Glutamatergic neuron (in vitro differentiated cells): Measurements from ENCODE around the gene MRGPRF. TPM values are rescaled to one million over a fixed set of nuclear protein-coding genes. Genes with fewer than 3 reads are reported as not detected.

Experiments
- DNase-seq: peaks from one replicate; pipeline ENCODE4 v3.0.0; 2022
- H3K27ac Mint-ChIP-seq: one replicate; pipeline ENCODE4 v1.8.0; 2020; ENCODE audit warnings: mild to moderate bottlenecking, mixed read lengths, inconsistent platforms; ENCODE audit not compliant: unreplicated experiment
- H3K27me3 Mint-ChIP-seq: one replicate; pipeline ENCODE4 v1.8.0; 2020; ENCODE audit warnings: mild to moderate bottlenecking, moderate library complexity, mixed read lengths, inconsistent platforms; ENCODE audit not compliant: unreplicated experiment
- H3K36me3 Mint-ChIP-seq: one replicate; pipeline ENCODE4 v1.8.0; 2020; ENCODE audit warnings: mild to moderate bottlenecking, mixed read lengths, inconsistent platforms; ENCODE audit not compliant: unreplicated experiment
- H3K4me1 Mint-ChIP-seq: one replicate; pipeline ENCODE4 v1.8.0; 2020; ENCODE audit warnings: mild to moderate bottlenecking, low read depth, mixed read lengths, inconsistent platforms; ENCODE audit not compliant: unreplicated experiment
- H3K4me3 Mint-ChIP-seq: one replicate; pipeline ENCODE4 v1.8.0; 2020; ENCODE audit warnings: mild to moderate bottlenecking, mixed read lengths, inconsistent platforms; ENCODE audit not compliant: unreplicated experiment
- H3K9me3 Mint-ChIP-seq: one replicate; pipeline ENCODE4 v1.8.0; 2020; ENCODE audit warnings: mild to moderate bottlenecking, moderate library complexity, mixed read lengths, inconsistent platforms; ENCODE audit not compliant: unreplicated experiment
- total RNA-seq: library from RNA; stranded (reverse); fragmentation: NEBNext Ultra II Directional; extraction: Animal tissue kit (Norgen Biotek cat#: 25700); gene quantifications from one replicate; pipeline ENCODE4 v1.2.1, GENCODE V29; 2021; ENCODE audit not compliant: unreplicated experiment
- TF ChIP-seq, protein P1 (sequence below): fragments of 200-600 bp; sonication (generic); IDR thresholded peaks from one replicate; pipeline ENCODE4 v1.5.0; 2021; ENCODE audit not compliant: partially characterized antibody, unreplicated experiment

The MRGPRF gene
- total RNA-seq, 1 donor from 2014 or later = 1.0 TPM

DNA sequence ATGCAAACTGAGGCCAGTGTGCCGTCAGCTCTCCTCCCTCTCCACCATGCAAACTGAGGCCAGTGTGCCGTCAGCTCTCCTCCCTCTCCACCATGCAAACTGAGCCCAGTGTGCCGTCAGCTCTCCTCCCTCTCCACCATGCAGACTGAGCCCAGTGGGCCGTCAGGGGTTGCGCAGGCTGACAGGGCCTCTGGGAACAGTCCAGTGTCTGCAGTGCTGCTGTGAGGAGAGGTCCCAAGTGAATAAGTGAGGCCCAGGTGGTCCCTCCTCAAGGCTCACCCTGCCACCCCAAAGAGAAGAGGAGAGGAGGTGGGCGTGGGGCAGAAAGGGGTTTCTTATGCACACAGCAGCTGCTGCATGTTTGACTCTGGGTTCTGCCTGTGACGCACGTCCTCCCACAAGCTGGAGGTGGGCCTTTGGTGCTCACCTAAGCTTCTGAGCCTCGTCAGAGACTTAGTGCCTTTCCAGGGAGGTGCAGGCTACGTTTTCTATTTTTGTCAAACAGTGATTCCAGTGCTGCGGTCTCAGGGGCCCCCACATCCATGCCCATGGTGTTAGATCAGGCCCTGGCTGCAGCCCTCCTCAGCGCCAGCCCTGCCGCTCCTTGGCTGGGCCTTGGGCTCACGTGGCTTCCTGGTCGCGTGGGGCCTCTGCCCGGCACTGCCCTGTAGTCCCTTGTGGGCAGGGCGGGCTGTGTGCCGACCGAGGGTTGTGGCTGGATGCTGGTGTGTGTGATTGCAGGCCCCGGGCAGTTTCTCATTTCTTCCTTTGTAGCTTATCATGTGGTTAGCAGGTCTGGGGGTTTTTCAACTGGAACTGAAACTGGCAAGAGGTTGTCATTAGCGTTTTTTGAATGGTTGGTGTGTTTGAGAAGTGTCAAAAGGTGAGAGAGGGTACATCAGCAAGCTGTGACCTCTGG lies 42.8 kb upstream of the MRGPRF start:
- no peak overlapping the region for H3K27ac Mint-ChIP-seq
- H3K27me3 Mint-ChIP-seq = no peaks in the 10 kb centered on the region
- H3K4me1 Mint-ChIP-seq = peaks cover 11% of the 10 kb centered on the region
- TF ChIP-seq, protein P1, sequence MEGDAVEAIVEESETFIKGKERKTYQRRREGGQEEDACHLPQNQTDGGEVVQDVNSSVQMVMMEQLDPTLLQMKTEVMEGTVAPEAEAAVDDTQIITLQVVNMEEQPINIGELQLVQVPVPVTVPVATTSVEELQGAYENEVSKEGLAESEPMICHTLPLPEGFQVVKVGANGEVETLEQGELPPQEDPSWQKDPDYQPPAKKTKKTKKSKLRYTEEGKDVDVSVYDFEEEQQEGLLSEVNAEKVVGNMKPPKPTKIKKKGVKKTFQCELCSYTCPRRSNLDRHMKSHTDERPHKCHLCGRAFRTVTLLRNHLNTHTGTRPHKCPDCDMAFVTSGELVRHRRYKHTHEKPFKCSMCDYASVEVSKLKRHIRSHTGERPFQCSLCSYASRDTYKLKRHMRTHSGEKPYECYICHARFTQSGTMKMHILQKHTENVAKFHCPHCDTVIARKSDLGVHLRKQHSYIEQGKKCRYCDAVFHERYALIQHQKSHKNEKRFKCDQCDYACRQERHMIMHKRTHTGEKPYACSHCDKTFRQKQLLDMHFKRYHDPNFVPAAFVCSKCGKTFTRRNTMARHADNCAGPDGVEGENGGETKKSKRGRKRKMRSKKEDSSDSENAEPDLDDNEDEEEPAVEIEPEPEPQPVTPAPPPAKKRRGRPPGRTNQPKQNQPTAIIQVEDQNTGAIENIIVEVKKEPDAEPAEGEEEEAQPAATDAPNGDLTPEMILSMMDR = no peak
- H3K36me3 Mint-ChIP-seq = no peaks in the 10 kb centered on the region
- no peak for DNase-seq
- no peak overlapping the region for H3K4me3 Mint-ChIP-seq
- H3K9me3 Mint-ChIP-seq = peaks cover 2% of the 10 kb centered on the region

DNA sequence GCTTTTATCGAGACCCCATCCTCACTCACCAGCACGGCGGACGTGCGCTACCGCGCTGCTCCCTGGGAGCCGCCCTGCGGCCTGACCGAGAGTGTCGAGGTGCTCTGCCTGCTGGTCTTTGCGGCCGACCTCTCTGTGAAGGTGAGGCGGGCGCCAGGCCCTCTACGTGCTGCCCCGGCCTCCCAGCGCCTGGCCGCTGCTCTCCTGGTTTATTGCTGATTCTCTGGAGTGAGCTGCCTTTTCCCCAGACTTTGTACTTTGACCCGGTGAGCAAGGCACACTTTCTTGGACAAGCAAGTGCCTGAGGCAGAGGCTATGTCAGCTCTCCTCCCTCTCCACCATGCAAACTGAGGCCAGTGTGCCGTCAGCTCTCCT lies 42.2 kb upstream of the MRGPRF start:
- Mint-ChIP-seq H3K27me3 (no peaks in the 10 kb centered on the region), H3K27ac (no peak overlapping the region), H3K9me3 (peaks cover 2% of the 10 kb centered on the region), H3K4me3 (no peak overlapping the region), H3K4me1 (peaks cover 11% of the 10 kb centered on the region), H3K36me3 (no peaks in the 10 kb centered on the region)
- TF ChIP-seq, protein P1 = no peak
- no peak for DNase-seq

DNA sequence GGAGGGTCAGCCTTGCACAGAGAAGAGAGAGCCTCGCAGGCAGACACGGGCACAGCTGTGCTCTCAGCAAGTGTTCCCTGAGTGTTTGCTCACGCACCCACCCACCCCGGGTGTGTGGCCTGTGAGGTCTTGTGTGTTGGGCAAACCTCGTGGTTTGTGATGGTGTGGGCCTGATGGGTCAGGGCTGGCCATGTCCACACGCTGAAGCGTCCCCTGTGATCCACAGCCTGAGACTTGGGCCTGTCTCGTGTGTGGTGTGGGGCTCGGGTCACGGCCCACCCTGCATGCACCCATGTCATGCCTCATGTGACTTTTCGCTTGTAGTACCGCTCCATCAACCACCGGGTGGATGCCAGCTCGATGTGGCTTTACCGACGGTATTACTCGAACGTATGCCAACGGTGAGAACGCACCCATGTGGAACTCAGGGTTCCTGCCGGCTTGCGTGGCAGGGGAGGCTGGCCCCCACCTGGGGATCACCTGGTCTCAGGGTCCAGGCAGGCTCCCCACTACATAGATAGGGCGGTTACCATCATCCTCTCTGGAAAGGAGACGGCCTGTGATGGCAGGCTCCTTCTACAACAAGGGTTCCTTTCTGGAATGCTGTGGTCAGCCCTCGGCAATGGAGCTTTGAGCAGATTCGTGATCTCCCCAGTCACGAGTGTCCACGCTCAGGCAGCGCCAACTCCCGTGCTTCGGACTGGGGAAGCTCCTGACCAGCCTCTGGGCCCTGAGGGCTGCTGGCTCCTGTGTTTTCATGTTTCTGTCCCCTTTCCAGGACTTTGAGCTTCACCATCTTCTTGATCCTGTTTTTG lies 41.6 kb upstream of the MRGPRF start:
- Mint-ChIP-seq H3K9me3 (peaks cover 2% of the 10 kb centered on the region), H3K36me3 (no peaks in the 10 kb centered on the region), H3K27ac (no peak overlapping the region), H3K27me3 (no peaks in the 10 kb centered on the region), H3K4me3 (no peak overlapping the region), H3K4me1 (peaks cover 11% of the 10 kb centered on the region)
- TF ChIP-seq, protein P1 = no peak
- no peak for DNase-seq

DNA sequence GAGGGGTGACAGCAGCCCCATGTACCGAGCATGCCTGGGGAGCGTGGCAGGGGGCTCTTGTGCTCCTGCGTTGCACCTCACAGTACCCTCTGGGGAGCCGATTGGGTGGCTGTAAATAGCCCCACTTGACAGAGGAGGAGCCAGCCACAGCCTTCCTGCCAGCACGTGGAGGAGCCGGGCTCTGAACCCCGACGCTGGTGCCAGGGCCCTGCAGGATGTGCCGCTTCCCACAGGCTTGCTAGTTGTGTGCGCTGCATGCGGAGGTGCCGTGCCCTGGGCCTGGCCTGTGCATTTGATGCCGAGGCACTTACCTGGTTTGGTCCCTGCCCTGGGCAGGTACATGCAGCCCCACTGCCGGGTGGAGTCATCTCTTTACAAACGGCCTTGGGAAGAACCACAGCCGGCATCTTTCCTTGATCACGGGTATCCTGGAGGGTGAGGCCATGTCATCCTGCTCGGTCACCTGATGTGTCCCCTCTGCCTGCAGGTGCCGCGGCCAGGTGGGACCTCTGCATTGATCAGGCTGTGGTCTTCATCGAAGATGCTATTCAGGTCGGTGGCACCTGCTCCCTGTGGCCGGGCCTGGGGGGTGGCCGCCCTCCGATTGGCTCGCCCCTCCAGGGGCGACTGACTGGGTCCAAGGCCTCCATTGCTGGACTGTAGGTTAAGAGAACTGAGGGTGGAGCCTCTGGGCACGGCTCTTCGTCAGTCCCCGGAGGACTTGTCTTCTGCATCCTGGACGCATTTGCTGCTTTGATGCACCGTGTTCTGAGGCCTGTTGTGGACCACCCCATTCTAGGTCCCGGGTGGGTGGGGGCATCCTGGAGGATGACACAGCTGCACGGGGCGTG lies 40.7 kb upstream of the MRGPRF start:
- Mint-ChIP-seq H3K36me3 (no peaks in the 10 kb centered on the region), H3K27ac (no peak overlapping the region), H3K4me1 (peaks cover 11% of the 10 kb centered on the region), H3K4me3 (no peak overlapping the region), H3K27me3 (no peaks in the 10 kb centered on the region), H3K9me3 (peaks cover 2% of the 10 kb centered on the region)
- TF ChIP-seq, protein P1 = no peak
- DNase-seq = no peak
